Middle frontal gyrus (tissue), 1 donor: Measurements from ENCODE around the gene IFT122.

Source experiments
- DNase-seq: peaks from one replicate; pipeline ENCODE4 v3.0.0-alpha.2; 2015; ENCODE audit warnings: low spot score; ENCODE audit errors: extremely low spot score

IFT122 gene

DNA sequence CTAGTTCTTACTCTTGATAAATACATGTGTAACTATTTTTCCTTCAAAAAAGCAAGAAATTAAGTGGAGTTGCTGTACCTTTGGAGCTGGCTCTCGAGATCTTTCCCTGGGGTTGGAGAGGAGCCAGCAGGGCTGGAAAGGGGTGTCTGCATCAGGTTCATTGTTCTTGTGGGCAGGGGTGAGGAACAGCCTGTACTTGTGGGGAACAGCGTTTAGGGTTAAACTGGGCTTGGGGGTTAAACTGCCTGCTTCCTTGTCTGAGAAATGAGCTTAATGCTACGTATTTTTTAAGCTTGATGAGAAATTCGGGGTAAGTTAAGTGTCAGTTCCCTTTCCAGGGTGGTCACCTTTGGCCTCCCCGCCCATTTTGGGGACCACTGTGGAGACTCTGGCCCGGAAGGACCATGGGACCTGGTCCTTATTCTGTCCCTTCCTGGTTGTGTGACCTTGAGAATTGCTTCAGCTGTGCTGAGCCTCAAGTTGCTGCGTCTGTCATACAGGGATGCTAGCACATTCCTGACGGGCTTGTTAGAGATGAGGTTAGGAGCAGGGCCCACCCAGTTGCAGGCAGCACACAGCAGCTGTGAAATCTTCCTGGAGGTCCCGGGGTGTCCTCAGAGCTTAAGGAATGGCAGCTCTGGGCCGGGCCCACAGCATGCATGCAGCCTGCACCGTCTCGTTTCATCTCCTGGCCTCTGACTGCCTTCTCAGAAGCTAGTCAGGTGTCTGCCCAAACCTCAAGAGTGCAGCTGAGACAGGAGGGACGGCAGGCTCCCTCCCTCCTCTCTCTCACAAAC lies 114.5 kb downstream of the IFT122 start:
- no peak for DNase-seq

- DNase-seq, result no peak
Observed at GRCh38 chr3:129555153-129555550, 115.1 kb downstream of the IFT122 start.

DNA sequence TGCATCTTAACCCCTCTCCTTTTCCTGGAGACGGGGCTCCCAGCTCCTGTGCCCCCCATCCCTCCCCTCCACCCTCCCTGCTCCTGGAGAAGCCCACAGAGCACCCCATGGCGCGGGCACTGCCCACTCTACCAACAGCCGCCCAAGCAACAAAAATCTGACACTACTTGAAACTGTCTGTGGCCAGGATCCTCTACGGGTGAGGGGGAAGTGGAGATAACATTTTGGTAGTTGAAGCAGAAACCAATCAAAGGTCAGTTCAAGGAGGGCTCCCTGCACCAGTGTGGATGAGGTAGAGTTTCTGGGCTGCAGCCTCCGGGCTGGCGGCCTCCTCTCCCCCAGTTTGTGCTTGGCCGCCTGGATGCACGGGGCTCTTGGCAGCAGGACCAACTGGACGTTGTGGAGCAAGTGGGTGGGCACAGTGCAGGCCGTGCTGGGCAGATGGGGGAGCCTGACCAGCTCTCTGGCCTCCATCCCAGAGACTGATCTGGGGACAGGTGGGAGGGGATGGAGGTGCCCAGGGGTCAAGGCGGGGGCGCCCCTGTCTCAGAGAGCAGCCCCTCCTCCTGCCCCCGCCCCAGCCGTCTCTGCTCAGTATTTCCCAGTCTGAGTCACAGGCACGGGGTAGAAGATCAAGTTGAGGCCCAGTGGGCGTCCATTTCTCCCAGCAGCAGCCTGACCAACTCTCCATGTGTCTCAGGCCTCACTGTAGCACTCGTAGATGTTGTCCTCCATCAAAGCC lies 115.8 kb downstream of the IFT122 start:
- no peak for DNase-seq

- DNase-seq, result no peak
Observed at GRCh38 chr3:129556358-129556695, 116.3 kb downstream of the IFT122 start.

- DNase-seq, result no peak
Observed at GRCh38 chr3:129556890-129557547, 117.0 kb downstream of the IFT122 start.

DNA sequence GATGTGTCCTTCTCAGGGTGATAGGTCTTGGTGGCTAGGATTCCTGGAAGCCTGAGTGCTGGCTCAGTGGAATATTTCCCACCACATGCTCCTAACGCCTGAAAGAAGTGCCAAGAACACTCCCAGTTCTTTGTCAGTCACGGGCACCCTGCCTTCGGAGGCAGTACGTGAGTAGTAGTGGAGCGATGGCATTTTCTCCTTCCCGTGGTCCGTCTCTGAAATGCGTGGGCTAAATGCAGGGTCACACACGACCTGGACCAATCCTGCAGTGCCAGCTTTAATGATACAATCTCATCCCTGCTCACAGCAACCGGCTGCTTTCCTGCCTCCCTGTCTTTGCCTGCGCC lies 117.5 kb downstream of the IFT122 start:
- no peak for DNase-seq

- no peak for DNase-seq
Observed at GRCh38 chr3:129558081-129558771, 118.2 kb downstream of the IFT122 start.

DNA sequence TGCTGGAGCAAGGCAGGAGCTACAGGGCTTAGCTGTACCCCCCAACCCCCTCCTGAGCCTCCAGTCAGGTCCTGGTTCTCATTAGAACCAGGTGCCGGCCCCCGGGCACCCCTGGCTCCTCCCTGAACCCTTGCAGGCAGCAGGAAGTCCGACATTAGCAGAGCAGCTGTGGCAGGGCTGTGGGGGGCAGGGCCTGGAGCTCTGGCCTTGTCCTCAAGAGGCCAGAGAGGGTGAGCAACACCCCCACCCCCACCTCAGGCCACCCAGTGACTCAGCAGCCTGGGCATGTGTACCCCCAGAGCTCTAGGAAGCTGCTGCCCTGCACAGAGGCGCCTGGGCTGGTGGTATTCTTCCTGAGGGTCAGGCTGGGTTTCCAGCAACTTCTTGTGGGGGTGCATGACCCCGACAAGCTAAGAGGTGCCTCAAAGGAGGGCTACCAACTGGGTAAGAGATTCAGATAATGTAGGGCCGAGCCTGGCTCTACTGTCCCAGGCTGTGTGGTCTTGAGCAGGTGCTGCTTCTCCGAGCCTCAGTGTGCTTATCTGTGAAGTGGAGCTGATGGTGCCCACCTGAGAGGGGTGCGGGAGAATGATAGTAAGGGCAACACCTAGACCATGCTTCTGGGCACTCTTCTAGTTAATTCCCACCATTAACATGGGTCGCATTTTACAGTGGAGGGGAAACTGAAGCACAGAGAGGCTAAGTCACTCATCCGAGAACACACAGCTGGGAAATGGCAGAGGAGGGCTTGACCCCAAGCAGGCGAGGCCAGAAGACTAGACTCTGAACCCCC lies 118.9 kb downstream of the IFT122 start:
- DNase-seq, result no peak

- DNase-seq, result no peak
Observed at GRCh38 chr3:129559565-129560079, 119.6 kb downstream of the IFT122 start.

- no peak for DNase-seq
Observed at GRCh38 chr3:129560269-129560787, 120.3 kb downstream of the IFT122 start.

GRCh38 chr3:129560911-129561594 lies 121.0 kb downstream of the IFT122 start:
- DNase-seq, result no peak

DNA sequence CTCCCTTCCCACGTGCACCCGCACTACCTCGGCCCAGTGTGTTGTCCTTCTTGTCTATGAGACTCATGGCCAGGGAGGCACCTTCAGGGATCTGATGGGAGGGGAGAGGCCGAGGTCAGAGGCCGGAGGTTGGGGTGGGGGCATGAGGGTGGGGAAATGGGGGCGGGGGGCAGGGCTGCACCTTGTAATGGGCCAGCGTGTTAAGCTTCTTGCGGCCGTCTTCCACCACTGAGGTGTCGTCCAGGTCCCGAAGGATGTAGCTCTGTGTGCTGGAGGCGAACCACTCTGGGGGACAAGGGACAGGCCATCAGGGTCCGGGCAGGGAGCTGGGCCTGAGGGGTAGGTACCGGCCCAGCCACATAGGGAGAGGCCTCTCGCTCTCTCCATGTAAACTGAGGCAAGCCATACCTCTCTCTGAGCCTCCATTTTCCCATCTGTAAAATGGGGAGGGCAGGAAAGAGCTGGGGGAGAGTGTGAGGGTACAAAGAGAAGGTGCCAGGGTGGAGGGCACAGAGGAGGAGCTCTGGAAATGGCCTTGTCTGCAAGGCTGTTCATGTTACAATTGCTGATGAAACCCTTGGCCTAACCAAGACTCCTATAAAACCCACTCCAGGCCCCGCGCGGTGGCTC lies 121.7 kb downstream of the IFT122 start:
- DNase-seq, result no peak

DNA sequence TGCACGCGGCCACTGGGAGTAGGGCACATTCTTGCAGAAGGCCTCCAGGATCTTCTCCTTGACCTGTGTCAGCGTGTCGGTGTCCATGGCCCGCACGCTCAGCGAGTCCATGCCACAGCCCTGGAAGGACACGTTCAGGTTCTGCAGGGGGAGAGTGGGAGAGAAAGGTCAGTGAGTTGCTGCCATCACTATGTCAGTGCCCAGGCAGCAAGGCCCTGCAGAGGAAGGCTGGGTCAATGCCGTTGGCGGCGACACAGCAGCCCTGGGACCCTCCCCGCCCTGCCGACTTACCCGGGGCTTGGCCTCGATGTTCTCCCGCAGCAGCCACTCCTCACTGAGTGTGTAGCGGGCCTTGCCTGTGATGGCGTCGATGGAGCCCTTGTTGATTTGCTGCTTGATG lies 122.8 kb downstream of the IFT122 start:
- no peak for DNase-seq

DNA sequence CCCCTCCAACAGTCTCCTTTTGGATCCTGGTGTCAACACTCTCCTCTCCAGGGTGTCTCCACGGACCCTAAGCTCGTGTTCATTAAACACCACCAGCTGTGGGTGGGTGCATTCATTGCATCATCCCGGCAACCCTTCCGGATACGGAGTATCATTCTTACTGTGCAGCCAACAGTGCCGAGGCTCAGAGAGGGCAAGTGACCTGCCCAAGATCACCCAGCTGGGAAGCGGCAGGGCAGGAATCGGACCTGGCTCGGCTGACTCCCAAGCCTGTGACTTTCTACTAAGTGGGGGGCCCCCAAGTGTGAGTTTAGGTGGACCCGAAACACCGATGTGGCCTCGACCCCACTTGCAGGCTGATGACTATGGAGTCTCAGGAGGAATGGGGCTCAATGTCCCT lies 123.3 kb downstream of the IFT122 start:
- DNase-seq, result no peak

DNA sequence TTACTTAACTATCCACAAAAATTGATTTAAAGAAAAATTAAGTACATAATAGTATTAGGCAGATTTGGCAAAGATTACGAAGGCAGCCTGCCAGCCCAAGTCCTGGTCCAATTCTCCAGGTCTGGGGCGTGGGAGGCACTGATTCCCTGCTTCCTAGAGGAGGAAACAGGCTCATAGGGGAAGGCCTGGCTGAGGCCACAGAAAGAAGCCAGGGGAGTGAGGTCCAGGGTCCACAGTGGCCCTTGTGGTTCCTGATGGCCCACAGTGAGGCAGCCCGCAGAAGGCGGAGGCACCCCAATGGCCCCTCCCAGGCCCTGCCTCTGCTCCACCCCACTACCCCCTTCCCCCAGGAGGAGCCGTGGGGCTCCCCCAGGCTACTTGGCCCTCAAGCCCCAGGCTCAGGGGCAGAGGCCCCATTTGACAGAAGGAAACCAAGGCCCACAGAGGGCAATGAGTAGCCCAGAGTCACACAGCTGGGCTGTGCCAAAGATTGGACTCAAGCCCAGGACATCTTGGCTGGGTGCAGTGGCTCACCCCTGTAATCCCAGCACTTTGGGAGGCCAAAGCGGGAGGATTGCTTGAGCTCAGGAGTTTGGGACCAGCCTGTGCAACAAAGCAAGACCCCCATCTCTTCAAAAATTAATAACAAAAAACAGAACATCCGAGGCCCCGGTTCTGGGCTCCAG lies 124.0 kb downstream of the IFT122 start:
- DNase-seq, result no peak

- no peak for DNase-seq
Observed at GRCh38 chr3:129564981-129565644, 125.1 kb downstream of the IFT122 start.

DNA sequence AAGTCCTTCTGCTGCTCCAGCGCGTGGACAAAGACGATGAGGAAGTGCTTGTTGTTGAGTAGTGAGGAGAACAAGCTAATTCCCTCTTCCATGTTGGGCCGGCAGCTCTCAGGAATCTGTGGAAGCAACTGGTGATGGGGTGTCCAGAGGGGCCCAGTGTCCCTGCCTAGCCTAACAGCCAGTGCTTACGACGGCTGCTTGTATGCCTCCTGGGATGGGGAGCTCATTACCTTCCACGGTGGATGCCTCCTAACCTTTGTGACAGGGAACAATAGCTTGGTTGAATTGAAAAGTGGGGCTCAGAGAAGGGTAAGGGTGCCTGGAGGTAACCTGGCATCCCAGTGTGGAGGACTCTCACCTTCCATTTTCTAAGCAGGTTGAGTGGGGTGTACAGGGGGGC lies 125.9 kb downstream of the IFT122 start:
- DNase-seq, result no peak

DNA sequence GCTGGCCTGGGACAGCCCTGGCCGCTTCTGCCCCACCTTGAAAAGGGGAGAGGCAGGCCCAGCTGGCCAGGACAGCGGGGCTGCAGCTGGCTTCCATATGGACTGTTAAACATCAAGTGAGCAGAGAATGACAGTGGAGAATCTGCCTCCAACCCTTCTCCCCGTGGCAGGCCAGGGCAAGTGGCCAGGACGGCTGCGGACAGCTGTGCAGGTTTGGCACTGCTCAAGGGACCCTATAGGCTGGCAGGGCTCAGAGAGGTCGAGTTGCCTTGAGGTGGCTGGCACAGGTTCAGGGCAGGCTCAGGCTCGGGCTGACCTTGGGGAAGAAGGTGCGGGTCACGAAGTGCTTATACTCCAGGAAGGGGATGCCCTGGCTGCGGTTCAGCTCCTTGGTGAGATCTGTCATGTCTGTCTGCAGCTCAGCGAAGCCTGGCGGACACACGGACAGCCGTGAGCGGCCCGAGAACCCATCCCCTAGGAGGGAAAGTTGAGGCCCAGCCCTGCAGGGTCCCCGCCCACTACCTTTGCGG lies 127.2 kb downstream of the IFT122 start:
- no peak for DNase-seq
